SKM-1 (cell line): ENCODE results near the gene AP1G2.

Source experiments
- DNase-seq: peaks from one replicate; lab custom pipeline; 2025; ENCODE audit not compliant: unreplicated experiment; lab: John Stamatoyannopoulos, UW

The AP1G2 gene

DNA sequence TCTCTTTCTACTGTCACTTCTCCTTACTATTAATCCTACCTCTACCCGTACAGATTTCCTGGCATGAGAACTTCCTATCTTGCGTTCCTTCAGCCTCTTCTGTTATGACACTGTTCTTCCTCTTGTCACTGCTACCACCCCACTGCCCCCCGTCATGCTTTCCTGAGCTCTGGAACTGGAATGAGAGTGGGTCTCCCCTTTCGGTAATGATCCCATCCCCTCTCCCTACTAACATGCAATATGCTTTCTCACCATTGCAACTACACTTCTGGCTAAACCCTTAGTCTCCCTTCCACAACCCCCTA is 4.9 kb upstream of the AP1G2 start:
- no peak for DNase-seq

DNA sequence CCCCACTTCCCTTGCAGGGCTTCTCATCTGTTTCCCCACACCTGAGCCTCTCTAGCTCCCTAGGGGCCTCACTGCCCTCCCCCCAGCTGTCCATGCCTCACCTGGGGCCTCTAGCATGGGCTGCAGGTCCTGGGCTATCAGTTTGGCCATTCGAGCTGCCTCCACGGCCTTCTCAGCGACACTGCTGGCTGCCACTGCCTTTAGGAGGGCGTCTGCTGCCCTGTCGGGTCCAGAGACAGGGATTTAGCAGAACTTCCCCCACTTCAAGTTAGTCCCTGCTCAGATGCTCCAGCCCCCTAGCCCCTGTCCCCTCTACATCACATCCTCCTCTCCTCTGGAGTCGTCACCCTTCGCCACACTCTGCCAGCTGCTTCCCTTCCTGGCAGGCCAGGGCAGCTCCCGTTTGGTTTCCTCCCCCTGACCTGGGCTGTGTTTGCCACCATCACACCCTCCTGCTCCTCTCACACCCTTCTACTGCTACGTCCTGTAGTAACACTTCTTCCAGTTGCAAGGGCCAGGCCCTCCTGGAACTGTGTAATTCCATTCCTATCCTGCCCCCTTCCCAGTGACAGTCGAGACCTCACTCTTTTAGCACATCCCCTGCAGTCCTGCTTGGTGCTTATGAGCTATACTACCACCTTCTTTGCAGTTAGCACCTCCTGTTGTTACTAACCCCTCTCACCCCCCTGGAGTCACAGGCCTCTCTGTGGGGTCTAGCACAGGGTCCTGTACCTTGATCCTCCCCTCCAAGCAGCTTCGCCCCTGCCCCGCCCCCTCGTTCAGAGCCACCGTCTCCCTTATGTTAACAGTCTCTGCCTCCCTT is 4.3 kb upstream of the AP1G2 start:
- no peak for DNase-seq

DNA sequence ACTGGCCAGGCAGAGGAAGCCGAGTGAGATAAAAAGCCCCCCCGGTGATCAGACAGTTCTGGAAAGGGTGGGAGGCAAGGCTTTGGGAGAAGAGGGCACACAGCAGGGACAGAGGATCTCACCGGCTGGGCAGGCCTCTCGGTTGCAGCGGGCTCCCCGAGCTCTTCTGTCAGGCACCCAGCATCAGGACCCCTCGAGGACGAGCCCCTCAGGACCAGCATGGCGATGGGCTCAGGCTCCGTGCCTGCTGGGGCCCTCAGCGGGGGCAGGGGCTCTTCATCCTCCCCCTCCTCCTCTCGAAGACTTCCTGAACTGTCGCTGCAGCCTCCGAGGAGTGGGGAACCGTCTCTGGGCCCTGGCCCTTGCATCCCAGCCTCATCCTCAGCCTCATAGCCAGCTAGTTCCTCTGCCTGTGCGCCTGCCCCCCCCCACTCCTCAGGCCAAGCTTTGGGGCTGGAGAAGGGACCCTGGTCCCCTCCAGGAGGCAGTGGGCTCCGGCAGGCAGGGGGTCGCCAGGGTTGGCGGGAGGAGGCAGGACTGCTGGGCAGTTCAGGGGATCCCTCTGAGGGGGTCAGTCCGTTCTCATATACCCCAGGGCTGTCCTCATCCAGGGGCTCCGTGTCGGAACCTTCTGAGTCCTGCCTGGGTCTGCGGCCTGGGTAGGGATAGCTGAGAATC is 3.4 kb upstream of the AP1G2 start:
- DNase-seq: no peak

DNA sequence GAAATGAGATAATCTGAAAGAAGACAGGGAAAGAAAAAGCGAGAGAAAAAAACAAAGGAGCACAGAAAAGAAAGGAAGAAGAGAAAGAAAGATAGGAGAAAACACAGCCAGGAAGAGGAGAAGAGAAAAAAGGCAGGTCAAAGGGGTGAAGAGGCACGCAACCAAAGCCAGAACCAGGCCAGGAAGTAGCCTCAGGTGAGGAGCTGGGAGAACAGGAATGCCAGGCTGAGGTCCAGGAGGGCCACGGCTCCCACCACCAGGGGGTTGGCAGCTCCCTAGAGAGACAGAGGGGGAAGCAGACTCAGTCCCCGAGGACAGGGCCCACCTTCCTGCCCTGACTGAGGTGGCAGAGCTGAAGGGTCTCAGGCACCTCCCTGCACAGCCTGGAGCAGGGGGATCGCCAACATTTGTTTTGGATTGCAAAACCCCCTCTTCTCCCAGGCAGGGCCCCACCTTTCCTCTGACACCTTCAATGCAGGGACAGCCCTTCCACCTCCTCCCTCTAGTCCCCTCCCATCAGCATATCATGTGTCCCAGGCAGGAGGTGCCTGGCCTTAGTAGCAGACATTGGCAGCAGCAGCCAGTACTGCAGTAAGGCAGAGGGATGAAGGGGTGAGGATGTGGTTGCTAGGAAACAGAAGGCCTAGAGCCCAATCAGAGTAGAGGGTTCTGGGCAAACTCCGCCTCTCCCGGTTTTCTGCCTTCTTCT is 2.0 kb upstream of the AP1G2 start:
- DNase-seq: no peak

DNA sequence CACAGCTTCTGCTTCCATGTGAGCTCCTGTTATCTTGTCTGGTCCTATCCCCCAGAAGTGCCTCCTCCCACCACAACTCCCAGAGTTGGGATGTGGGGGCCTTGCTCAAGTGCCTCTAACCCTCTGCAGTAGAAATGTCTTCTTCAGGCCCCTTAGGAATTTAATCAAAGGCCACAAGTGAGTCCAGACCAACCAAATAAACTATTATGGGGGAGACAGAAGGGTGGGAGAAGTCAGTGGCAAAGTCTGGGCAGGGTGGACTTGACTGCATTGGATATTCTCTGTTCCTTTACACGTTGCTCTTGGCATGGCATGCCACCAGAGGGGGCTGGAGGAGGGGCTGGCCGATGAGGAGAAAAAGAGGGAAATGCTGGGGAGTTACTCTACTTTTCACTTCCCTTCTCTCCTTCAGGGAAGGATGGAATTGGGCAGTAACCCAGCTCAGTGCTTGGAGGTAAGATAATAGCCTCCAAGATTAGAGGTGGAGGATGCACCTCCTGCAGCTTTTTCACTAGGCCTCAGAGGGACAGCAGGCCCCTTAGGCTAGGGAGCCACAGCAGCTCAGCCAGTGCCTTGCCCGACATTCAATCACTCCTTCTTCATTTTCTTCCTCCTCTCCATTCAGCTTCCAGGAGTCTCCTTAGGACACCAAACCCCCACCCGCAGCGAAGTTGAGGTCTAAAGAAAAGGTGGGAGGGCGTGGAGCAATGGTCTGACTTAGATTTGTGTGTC is 1.2 kb upstream of the AP1G2 start:
- no peak for DNase-seq

DNA sequence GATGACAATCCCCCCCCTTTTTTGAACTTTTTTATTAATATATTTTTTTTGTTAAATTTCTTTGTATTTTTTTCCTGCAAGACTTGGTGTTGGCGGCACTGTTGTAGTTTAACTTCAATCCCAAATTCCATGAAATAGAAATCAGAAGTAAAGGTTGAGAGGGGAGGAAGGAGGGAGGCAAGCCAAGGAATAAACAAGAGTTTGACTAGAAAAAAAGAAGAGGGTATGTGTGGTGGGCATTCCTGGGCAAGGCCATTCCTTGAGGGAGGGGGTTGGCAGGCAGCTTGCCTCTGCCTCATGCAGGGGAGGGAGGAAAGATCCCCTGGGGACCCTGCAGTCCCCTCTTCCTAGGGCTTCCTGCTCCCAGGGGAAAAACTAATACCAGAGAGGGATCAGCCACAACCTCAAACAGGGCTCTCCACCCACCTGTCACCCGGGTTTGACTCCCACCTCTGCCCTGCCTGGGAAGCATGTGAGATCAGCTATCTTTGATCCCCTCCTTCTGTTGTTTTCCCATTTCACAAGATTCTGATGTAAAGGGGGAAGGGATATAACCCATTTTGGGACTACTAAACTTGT is 519 bp upstream of the AP1G2 start:
- DNase-seq: no peak

DNA sequence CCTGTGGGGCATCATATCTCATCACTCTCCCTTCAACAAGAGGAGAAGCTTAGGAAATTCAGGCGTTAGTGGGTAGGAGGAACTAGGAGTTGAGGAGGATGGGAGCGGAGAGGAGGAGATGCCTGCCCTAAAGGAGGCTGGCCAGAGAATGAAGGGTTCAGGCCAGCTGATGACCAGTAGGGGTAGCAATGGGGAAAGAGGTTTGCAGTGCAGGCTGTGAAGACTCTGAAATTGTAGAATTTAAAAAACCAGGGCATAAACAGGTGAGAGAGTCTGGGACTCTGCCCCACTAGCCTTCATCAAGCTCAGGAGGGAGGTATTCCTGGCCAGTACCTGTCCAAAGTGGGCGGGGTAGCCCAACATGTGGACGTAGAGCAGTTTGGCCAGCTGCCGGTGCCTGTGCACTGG is 809 bp downstream of the AP1G2 start:
- no peak for DNase-seq

DNA sequence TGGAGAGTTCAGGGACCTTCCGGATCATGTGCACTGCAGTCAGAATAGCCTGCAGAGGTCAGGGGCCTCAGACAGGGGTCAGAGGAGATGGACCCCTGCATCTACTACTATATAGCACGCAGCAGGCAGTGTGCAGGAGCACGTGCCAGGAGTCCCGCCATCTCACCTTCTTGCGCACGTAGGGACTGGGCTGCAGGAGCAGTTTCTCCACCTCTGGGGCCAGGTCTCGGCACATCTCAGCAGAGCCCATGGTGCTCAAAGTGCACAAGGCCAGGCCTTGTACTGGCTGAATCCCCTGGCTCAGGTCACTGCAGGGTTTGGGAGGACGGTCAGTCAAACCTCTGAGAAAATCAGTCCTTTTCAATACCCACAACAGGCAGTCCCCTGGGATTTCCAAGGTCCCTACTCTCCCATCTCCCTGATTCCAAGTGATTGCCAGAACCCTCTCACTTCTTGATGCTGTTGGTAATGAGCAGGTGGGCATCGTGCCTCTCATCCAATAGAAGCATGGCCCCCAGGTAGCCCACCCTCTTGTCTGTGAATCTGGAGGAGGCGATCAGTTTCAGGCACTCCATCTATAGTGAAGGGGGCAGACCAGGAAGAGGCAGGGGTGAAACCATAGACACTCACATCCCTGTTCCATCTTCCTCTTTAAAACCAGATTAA is 1.3 kb downstream of the AP1G2 start:
- DNase-seq: no peak

DNA sequence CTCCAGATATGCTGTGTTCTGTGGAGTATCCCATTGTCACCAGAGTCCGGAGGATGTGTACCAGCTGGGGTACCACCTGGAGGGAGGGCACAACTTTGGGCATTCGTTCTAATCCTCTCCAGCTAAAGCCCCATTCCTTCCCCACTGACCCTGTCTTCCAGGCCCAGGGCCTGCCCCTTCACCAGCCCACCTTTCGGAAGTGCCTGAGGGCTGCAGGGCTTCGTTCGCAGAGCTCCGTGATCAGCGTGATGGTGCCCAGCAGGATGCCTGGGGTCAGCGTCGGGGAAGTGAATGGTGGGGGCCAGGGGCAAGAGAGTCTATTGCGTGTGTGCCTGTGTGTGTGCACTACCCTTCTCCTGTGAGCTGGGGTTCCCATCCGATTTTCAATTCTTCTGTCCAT is 2.0 kb downstream of the AP1G2 start:
- DNase-seq: no peak

DNA sequence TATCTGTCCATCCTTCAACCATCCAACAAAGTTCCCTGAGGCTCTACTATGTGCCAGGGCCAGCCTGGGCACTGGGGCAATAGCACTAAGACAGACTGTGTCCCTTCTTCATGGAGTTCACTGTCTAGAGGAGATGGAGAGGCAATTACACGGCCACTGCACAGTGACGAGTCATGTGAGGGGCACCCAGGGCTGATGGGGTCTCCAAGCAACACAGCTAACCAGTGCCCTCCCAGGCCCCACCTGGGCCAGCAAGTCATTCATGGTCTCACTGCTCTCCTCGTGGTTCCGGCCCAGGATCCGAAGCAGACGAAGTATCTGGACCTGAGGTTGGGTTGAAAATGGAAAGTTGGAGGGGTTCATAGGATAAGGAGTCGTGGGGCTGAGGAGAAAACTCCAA is 2.7 kb downstream of the AP1G2 start:
- DNase-seq: no peak

DNA sequence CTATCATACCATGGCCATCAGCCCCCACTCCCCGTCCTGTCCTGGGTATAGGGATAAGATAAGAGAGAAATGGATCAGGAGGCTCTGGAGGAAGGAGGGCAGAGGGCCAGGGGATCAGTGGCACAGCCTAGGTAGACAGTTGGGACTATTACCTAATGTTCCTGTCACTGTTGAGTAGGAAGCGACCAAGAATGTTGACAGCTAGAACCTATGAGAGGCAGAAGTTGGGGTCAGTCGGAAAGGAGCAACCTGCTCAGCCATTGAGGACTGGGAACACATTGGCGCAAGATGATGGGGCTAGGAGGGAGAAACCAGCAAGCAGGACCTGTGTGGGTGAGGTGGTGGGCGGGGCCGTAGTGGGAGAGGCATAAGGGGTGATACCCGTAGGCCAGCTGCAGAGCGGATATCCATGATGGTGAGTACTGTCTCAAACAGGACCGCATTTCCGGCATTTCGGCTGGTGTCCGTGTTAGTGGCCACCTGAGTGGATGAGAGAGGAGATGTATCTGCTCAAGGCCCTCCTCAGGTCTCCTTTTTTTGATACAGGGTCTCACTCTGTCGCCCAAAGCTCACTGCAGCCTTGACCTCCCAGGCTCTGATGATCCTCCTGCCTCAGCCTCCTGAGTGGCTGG is 3.3 kb downstream of the AP1G2 start:
- DNase-seq: no peak

DNA sequence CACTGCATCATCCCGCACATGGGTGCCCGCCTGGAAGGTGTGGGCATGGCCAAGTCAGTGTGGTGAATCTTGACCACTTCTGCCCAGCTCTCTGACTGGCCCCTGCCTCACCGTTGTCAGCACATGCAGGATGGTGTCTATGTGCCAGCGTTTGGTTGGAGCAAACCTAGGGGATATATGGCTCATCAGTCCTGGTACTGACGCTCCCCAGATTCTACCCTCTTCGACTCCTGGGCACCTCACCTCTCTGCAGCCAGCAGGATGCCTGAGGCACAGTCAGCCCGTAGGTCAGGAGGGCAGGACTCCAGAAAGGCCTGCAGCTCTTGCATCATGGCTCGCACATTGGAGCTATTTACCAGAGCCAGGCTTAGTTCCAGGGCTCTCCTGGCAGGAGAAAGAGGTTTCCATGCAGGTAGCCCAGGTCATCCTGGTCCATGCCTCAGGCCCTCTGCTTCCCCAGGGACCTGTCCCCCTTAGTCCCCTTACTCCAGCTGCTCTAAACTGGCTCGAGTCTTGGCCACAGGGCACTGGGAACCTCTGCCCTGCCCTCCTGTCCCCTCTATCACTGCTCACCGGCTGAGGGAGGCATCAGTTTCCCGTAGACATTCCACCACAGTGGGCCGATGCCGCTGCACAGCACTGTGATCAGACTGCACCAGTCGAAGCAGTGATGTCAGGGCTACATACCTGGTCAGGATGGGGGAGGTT is 4.0 kb downstream of the AP1G2 start:
- DNase-seq: no peak

DNA sequence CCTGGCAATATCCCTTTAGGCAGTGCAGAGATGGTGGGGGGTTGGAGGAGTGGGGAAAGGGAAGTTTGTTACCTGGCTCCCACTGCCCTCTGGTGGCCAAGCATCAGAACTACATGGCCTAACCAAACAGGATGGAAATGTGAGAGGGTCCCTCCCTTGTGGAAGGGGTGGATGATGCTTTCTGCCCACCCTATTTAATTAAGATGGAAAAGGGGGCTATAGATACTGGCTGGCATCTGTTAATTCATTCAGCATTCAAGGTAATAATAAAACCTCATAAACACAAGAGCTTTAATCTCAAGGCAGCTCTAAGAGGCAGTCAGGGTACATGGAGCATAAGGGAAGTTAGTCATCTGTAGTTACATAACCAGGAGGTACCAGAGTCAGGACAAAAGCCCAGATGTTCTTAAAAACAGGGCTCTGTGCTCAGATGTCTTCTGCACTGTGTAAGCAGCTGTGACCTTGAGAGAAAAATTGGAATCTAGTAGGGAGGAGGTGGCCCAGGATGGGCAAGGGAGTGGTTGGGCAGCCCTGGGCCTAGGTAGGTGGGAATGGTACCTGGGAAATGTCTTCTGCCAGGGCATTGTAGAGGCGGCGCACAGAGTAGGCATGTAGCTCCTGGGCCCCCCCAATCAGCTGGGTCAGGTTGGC is 4.6 kb downstream of the AP1G2 start:
- peak; percentile 2 for DNase-seq

DNA sequence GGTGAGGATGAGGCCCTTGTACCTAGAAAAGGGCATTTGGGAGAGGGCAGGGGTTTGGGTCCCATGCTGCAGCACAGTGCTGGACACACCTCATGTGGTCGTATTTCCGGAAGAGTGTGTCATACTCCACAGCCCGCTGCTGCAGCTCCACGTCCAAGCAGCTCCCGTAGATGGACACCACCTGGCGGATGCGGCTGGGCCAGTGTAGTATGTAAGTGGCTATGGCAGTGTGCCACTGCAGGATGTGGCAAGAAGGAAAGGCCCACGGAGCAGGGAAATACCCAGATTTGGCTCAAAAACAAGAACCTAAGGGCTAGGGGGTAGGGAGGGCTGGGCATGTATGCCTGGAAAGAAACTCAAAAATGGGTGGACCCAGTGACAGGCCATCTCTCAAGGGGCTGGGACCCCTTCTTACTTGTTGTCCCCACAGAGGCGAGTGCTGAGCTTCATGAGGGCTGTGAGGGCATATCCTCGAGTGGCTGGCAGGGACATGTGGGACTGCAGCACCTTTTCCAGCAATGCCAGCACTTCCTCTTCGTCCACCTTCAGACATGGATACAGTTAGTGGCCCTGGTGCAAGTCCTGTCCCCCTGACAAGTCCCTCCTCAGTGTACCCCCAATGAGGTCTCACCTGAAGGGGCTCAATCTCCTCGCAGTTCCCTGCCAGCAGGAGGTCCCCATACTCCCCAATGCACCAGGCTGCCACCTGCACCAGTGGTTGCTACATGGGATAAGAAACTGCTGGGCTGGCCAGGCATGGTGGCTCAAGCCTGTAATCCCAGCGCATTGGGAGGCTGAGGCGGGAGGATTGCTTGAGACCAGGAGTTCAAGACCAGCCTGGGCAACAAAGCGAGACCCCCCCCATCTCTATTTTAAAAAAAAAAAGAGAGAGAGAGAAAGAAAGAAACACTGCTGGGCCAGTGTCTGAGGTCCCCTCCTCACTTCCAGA is 5.4 kb downstream of the AP1G2 start:
- no peak for DNase-seq

DNA sequence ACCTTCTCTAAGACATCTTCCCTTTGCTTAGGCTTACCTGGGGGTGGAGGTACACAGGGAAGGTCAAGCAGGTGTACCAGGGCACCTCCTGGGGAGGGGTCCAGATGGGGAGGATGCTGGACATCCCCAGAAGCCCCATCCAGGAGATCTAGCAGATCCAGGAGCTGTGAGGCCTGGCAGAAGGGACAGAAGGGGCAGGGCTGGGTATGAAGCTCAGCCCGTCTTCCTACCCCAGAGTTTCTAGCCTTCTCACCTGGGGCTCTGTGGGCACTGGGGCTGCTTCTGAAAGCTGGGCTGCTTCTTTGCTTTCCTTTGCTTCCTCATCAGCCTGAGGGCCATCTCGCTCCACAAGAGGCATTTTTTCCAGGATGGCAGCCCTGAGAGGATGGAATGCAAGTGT is 6.3 kb downstream of the AP1G2 start:
- DNase-seq: no peak

DNA sequence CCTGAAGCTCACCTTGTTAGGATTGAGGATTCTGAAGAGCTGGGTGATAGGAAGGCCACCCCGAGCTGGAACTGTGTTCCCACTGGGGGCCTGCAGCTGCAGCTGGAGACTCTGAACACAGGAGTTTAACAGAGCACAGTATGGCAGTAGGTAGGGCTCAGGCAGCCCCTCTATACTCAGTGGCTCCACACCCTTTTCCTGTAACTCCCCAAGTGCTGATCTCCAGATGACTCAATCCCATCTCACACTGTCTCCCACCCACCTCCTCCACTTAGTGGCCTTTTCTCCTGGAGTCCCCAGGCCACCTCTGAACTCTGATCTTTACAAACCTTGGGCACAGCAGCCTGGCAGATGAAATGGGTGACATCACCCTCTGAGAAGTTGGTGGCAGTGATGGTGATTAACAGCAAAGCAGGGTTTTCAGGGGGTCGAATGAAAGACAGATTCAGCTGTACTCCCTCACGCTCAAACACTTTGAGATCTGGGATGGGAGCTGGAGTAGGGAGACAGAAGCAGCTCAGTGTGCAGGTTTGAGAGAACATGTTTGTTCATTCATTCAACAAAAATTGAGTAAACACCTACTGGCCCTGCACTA is 7.6 kb downstream of the AP1G2 start:
- no peak for DNase-seq
